GM06990 (cell line): ENCODE data around the gene CEP55.

Experiments used
- DNase-seq: peaks from one replicate; pipeline ENCODE4 v3.0.0-alpha.2; 2011; ENCODE audit not compliant: insufficient read length; ENCODE audit errors: extremely low read depth
- H3K27me3 ChIP-seq: replicated peaks from 2 replicates; pipeline ENCODE4 v1.6.0; 2011; ENCODE audit warnings: low read length; ENCODE audit not compliant: control insufficient read depth, insufficient read depth
- H3K36me3 ChIP-seq: 2 replicates; pipeline ENCODE4 v1.5.1; 2011; ENCODE audit warnings: low read length; ENCODE audit not compliant: control insufficient read depth, insufficient read depth
- H3K4me3 ChIP-seq: replicated peaks from 2 replicates; pipeline ENCODE4 v1.5.1; 2011; ENCODE audit warnings: low read depth, mild to moderate bottlenecking, control low read depth, low read length
- TF ChIP-seq, protein P1 (sequence below): IDR thresholded peaks from 2 replicates; pipeline ENCODE4 v1.5.1; 2011; ENCODE audit warnings: low read length, control low read depth, mild to moderate bottlenecking, inconsistent platforms; ENCODE audit not compliant: insufficient read depth, poor library complexity, severe bottlenecking

The CEP55 gene

DNA sequence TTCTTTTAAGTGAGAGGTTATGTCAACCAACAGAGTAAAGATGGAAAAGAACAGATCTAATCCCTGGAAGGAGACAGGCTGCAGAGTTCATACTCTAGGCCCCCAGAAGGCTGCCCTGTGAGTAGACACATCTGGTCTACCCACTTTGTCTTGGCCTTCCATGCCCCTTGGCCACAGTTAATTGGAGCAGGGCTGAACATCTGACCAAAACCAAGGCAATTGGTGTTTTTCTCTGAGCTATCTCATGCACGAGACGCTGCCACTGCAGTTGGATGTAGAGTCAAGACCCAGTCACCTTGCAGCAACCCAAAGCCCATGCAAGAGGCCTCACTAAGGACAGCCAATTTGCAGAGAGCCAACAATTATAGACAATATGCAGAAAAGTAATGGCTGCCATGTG lies 23.3 kb upstream of the CEP55 start:
- TF ChIP-seq, protein P1, sequence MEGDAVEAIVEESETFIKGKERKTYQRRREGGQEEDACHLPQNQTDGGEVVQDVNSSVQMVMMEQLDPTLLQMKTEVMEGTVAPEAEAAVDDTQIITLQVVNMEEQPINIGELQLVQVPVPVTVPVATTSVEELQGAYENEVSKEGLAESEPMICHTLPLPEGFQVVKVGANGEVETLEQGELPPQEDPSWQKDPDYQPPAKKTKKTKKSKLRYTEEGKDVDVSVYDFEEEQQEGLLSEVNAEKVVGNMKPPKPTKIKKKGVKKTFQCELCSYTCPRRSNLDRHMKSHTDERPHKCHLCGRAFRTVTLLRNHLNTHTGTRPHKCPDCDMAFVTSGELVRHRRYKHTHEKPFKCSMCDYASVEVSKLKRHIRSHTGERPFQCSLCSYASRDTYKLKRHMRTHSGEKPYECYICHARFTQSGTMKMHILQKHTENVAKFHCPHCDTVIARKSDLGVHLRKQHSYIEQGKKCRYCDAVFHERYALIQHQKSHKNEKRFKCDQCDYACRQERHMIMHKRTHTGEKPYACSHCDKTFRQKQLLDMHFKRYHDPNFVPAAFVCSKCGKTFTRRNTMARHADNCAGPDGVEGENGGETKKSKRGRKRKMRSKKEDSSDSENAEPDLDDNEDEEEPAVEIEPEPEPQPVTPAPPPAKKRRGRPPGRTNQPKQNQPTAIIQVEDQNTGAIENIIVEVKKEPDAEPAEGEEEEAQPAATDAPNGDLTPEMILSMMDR: no peak
- DNase-seq: no peak
- H3K27me3 ChIP-seq: no peaks in the 10 kb centered on the region
- no peaks in the 10 kb centered on the region for H3K36me3 ChIP-seq
- no peak overlapping the region for H3K4me3 ChIP-seq

DNA sequence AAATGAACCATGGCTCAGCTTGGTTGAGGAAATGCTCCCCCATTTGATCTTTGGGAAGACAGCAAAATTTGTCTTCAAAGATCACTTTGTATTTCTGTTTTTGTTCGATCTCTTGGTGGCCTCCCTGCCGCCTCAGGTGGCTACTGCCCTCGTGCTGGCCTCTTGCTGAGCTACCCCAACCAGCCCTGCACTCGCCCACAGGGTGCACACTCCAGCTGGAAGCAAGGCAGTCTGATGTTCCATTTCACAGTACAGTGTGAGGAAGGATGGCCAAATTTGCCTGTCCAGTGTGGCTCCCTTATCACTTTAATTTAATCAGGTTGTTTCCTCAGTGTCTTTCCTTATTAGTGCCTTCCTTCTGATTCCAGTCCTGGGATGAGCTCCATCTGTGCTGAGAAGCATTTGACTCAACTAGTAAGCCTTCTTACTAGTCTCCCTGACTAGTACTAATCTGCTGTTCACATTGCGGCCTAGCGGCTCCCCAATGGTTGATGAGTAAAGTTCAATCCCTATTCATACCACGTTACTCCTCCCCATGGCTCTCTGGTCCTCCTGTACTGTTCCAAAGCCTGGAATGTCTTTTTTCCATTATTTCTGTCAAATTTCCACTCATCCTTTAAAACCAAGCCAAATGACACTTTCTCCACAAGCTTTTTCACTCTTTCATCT lies 22.5 kb upstream of the CEP55 start:
- DNase-seq: no peak
- Histone ChIP-seq H3K27me3 (no peaks in the 10 kb centered on the region), H3K36me3 (no peaks in the 10 kb centered on the region), H3K4me3 (no peak overlapping the region)
- TF ChIP-seq, protein P1: no peak

DNA sequence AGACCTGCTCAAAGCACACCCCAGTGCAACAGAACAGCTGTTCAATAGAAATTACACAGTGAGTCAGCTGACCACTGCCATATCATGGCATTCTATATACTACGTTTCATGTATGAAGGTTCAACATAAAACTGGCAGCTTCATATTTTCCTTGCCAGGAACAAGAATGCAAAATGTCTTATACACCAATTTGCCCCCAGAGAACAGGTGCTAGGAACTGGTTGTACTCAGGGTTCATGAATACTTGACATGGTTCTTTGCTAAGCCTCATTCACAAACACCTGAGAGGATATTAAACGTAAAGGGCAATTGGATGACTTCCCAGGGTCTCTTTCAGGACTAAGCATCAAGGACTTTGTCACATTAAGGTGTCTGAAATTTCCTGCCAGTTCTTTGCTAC lies 21.2 kb upstream of the CEP55 start:
- no peaks in the 10 kb centered on the region for H3K36me3 ChIP-seq
- H3K4me3 ChIP-seq: no peak overlapping the region
- DNase-seq: no peak
- TF ChIP-seq, protein P1: no peak
- no peaks in the 10 kb centered on the region for H3K27me3 ChIP-seq

DNA sequence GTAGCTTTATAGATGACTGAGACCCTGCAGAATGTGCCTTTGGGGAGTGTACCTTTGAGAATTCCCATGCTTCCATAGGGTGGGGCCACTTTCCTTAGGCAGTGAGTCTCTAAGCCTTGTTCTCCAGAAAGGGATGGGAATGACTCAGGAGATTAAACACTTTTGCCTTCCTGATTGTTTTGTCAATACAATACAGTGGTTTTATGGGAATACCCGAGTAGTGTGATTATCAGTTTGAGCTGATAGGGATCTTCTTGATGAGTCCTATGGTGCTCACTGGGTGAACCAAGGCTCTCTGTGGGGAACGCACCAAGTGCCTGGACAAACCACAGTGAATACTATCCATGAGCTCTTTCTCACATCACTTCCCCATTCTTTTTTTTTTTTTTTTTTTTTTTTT lies 20.5 kb upstream of the CEP55 start:
- H3K36me3 ChIP-seq: no peaks in the 10 kb centered on the region
- TF ChIP-seq, protein P1: no peak
- H3K27me3 ChIP-seq: no peaks in the 10 kb centered on the region; the same call in 1 of the 2 replicates
- no peak for DNase-seq
- no peak overlapping the region for H3K4me3 ChIP-seq

DNA sequence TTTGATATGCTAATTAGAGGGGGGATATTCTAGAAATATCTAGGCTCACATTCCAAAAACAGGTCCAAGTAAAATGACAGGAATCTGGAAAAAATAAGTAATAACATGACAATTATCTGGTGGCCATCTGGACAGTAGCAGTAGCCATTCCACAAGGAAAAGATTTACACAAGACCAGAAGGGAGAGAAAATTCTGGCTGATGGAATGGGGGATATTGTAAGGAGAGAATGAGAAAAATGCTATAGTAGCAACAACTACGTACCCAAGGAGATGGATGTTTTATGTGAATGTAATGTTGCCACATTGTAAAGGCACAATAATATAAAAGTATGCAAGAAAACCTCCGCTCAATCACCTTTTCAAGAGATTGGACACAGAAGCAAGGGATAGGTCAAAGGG lies 19.7 kb upstream of the CEP55 start:
- DNase-seq: no peak
- Histone ChIP-seq H3K4me3 (no peak overlapping the region), H3K27me3 (no peaks in the 10 kb centered on the region; the same call in 1 of the 2 replicates), H3K36me3 (no peaks in the 10 kb centered on the region)
- TF ChIP-seq, protein P1: no peak

DNA sequence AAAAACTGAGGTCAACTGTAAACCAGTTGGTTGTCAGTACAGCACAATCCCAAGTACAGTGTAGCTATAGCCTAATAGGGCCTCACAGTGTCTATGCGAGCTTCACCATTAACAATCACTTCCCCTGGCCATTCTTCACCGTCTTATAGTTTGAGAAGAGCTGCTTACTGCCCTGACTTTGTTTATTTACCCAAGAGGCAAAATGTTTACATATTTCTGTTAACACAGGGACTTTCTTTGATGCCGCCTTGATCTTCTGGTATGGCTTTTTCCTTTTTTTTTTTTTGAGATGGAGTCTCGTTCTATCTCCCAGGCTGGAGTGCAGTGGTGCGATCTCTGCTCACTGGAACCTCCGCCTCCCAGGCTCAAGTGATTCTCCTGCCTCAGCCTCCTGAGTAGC lies 17.5 kb upstream of the CEP55 start:
- TF ChIP-seq, protein P1: no peak
- no peak for DNase-seq
- H3K36me3 ChIP-seq: no peaks in the 10 kb centered on the region
- H3K4me3 ChIP-seq: no peak overlapping the region
- no peaks in the 10 kb centered on the region; the same call in 1 of the 2 replicates for H3K27me3 ChIP-seq
